Liver (tissue), 3 donors: Measurements from ENCODE around the gene SLC25A1.

ENCODE experiments used
- ATF3 ChIP-seq: IDR thresholded peaks from 2 replicates; pipeline ENCODE4 v1.6.1; 2016; ENCODE audit warnings: antibody characterized with exemption
- CTCF ChIP-seq: fragments of 150-350 bp; IDR thresholded peaks from 2 replicates; pipeline ENCODE4 v1.5.1; 2017; ENCODE audit warnings: improper control_type of control experiment, low read depth, low read length; ENCODE audit not compliant: missing input control
- EGR1 ChIP-seq, 2 donors: IDR thresholded peaks; 2 replicates each; pipeline ENCODE4 v1.6.1; 2016 to 2018; ENCODE audit warnings: antibody characterized with exemption in 2 of 2, low read depth in 2 of 2
- FOXA1 ChIP-seq: IDR thresholded peaks from 2 replicates; pipeline ENCODE4 v1.6.1; 2016; ENCODE audit warnings: antibody characterized with exemption
- FOXA2 ChIP-seq: IDR thresholded peaks from 2 replicates; pipeline ENCODE4 v1.6.1; 2016; ENCODE audit warnings: antibody characterized with exemption
- GABPA ChIP-seq, 2 donors: IDR thresholded peaks in 1 of 2; conservative IDR thresholded peaks in 1 of 2; 2 replicates each; pipeline ENCODE4 v1.6.1; 2016; ENCODE audit warnings: antibody characterized with exemption in 2 of 2, mild to moderate bottlenecking in 1 of 2, moderate library complexity in 1 of 2
- JUND ChIP-seq, 2 donors: IDR thresholded peaks; 2 replicates each; pipeline ENCODE4 v1.6.1; 2016; ENCODE audit warnings: antibody characterized with exemption in 2 of 2
- MAX ChIP-seq: IDR thresholded peaks from 2 replicates; pipeline ENCODE4 v1.6.1; 2016; ENCODE audit warnings: antibody characterized with exemption
- RAD21 ChIP-seq, 2 donors: IDR thresholded peaks; 2 replicates each; pipeline ENCODE4 v1.6.1; 2016; ENCODE audit warnings: antibody characterized with exemption in 2 of 2, mild to moderate bottlenecking in 2 of 2
- REST ChIP-seq: IDR thresholded peaks from 2 replicates; pipeline ENCODE4 v1.6.1; 2016; ENCODE audit warnings: antibody characterized with exemption, mild to moderate bottlenecking
- SP1 ChIP-seq: IDR thresholded peaks from 2 replicates; pipeline ENCODE4 v1.6.1; 2018; ENCODE audit warnings: antibody characterized with exemption, mild to moderate bottlenecking
- TAF1 ChIP-seq: conservative IDR thresholded peaks from 2 replicates; pipeline ENCODE4 v1.6.1; 2016; ENCODE audit warnings: antibody characterized with exemption, mild to moderate bottlenecking
- YY1 ChIP-seq: IDR thresholded peaks from 2 replicates; pipeline ENCODE4 v1.6.1; 2016; ENCODE audit warnings: antibody characterized with exemption, mild to moderate bottlenecking
- ZBTB33 ChIP-seq: IDR thresholded peaks from 2 replicates; pipeline ENCODE4 v1.6.1; 2016; ENCODE audit warnings: antibody characterized with exemption
- donor health status: healthy.
- donor health status: healthy.

GRCh38 chr22:19183216-19183615 is 4.7 kb upstream of the SLC25A1 start:
- no peak for TF ChIP-seq ZBTB33
- TF ChIP-seq TAF1, result no peak
- no peak for TF ChIP-seq CTCF
- TF ChIP-seq RAD21 (IDR thresholded peaks at IDR 0.05), result no peak
- TF ChIP-seq REST, result no peak
- no peak for TF ChIP-seq ATF3
- no peak for TF ChIP-seq JUND (IDR thresholded peaks at IDR 0.05)
- no peak for TF ChIP-seq SP1
- TF ChIP-seq YY1, result no peak
- no peak for TF ChIP-seq GABPA (IDR thresholded peaks at IDR 0.05 in 1 of 2, conservative IDR thresholded peaks at IDR 0.05 in 1 of 2)
- TF ChIP-seq EGR1 (IDR thresholded peaks at IDR 0.05; ENCODE audit: low read depth in 2 of 2), result no peak
- no peak for TF ChIP-seq MAX
- TF ChIP-seq FOXA1, result no peak
- TF ChIP-seq FOXA2, result no peak
